Measurements from ENCODE around the gene VASP. TPM values are rescaled to one million over a fixed set of nuclear protein-coding genes. Genes with fewer than 3 reads are reported as not detected.

Gene VASP
- total RNA-seq, 1 donor: 71.3 TPM

DNA sequence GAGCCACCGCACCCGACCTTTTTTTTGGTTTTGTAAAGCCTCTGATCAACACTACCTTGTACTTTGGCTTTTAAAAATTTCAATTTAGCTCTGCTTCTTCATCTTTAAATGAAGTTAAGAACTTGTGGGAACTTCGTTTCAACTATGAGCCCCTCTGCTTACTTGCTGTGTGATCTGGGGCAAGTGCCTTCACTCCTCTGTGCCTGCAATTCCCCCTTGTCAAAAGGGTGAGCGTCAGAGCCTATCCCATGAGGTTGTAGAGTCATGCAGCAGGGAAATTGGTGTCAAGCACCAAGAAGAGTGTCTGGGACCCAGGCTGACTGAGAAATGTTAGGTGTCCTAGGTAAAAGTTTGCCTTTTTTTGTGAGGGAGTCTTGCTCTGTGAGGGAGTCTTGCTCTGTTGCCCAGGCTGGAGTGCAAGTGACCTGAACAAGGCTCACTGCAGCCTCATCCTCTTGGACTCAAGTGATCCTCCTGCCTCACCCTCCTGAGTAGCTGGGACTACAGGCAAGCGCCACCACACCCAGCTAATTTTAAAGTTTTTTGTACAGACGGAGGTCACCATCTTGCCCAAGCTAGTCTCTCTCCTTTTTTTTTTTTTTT is 5.7 kb downstream of the VASP start:
- H3K4me3 ChIP-seq (ENCODE audit: insufficient read depth, low read length): no peak overlapping the region
- TF ChIP-seq, protein P1, sequence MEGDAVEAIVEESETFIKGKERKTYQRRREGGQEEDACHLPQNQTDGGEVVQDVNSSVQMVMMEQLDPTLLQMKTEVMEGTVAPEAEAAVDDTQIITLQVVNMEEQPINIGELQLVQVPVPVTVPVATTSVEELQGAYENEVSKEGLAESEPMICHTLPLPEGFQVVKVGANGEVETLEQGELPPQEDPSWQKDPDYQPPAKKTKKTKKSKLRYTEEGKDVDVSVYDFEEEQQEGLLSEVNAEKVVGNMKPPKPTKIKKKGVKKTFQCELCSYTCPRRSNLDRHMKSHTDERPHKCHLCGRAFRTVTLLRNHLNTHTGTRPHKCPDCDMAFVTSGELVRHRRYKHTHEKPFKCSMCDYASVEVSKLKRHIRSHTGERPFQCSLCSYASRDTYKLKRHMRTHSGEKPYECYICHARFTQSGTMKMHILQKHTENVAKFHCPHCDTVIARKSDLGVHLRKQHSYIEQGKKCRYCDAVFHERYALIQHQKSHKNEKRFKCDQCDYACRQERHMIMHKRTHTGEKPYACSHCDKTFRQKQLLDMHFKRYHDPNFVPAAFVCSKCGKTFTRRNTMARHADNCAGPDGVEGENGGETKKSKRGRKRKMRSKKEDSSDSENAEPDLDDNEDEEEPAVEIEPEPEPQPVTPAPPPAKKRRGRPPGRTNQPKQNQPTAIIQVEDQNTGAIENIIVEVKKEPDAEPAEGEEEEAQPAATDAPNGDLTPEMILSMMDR (IDR thresholded peaks at IDR 0.05; ENCODE audit: extremely low read depth, low read depth, low read length): no peak
- H3K27ac ChIP-seq (ENCODE audit: low read depth, low read length): no peak overlapping the region
- H2AFZ ChIP-seq (ENCODE audit: low read length): no peak overlapping the region
- H3K4me1 ChIP-seq (ENCODE audit: insufficient read depth, low read length): peaks cover 6% of the 10 kb centered on the region
- DNase-seq (ENCODE audit: insufficient read length, low spot score, missing footprints): no peak
- H3K36me3 ChIP-seq (ENCODE audit: insufficient read depth, low read length): peaks cover 7% of the 10 kb centered on the region
- H4K20me1 ChIP-seq (ENCODE audit: insufficient read depth, low read length): peaks cover 69% of the 10 kb centered on the region
- H3K79me2 ChIP-seq (ENCODE audit: insufficient read depth, low read length): peaks cover 93% of the 10 kb centered on the region
- no peak overlapping the region for H3K4me2 ChIP-seq (ENCODE audit: insufficient read depth, low read length)
- H3K27me3 ChIP-seq (ENCODE audit: insufficient read depth, low read length): no peaks in the 10 kb centered on the region
- H3K9me3 ChIP-seq (ENCODE audit: low read depth, low read length): no peaks in the 10 kb centered on the region

DNA sequence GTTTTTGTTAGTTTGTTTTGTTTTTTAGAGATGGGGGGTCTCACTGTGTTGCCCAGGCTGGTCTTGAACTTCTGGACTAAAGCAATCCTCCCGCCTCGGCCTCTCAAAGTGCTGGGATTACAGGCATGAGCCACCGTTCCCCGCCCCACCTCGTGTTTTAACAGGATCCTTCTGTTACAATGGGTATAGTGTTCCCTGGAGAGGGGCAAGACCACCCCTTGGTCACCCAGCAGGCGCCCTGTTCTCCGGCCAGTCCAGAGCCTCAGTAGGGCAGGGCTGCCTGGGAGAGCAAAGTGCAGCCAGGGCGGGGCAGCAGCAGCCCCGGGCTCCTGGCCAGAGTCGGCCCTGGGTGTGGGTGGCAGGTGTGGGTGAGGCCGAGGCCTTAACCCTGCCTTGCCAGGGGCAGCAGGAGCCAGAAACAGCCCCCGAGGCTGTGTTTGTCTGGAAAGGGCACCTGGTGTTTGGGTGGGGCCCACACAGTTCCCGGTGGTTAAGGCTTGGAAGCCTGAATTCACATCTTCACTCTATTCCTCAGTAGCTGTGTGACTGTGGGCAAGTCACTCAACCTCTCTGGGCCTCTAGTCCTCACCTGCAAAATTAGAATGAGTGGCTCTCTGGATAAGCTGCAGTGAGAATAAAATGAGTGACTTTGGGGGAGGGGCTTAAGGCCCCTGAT is 7.2 kb downstream of the VASP start:
- Histone ChIP-seq H3K79me2 (ENCODE audit: insufficient read depth, low read length) (peaks cover 85% of the 10 kb centered on the region), H3K4me1 (ENCODE audit: insufficient read depth, low read length) (peaks cover 4% of the 10 kb centered on the region), H3K36me3 (ENCODE audit: insufficient read depth, low read length) (peaks cover 17% of the 10 kb centered on the region), H4K20me1 (ENCODE audit: insufficient read depth, low read length) (peaks cover 70% of the 10 kb centered on the region), H3K27ac (ENCODE audit: low read depth, low read length) (no peak overlapping the region), H3K27me3 (ENCODE audit: insufficient read depth, low read length) (no peaks in the 10 kb centered on the region), H2AFZ (ENCODE audit: low read length) (no peak overlapping the region), H3K4me3 (ENCODE audit: insufficient read depth, low read length) (no peak overlapping the region), H3K9me3 (ENCODE audit: low read depth, low read length) (no peaks in the 10 kb centered on the region), H3K4me2 (ENCODE audit: insufficient read depth, low read length) (no peak overlapping the region)
- DNase-seq (ENCODE audit: insufficient read length, low spot score, missing footprints): no peak
- TF ChIP-seq, protein P1 (IDR thresholded peaks at IDR 0.05; ENCODE audit: extremely low read depth, low read depth, low read length): no peak

DNA sequence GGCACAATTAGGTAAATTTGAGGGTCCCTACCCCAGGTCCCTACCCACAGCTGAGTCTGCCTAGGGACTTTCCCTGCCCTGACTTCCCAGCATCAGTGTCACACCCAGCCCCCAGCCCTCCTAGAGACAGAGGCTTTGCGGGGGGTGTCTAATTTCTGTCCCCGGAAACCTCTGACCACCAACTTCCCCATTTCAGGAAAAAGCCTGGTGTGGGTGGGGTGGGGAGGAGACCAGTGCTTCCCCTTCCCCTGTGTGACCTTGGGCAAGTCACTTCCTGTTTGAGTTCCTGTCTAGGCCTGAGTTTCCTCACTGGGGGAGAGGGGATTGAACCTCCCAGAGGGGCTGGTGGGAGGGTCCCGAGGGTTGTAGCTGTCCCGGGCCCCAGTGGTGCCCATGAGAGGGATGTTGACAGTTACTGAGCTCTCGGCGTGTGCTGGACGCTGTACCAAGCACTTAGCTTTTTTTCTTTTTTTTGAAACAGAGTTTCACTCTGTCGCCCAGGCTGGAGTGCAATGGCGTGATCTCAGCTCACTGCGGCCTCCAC is 7.9 kb downstream of the VASP start:
- Histone ChIP-seq H4K20me1 (ENCODE audit: insufficient read depth, low read length) (peaks cover 64% of the 10 kb centered on the region), H3K4me1 (ENCODE audit: insufficient read depth, low read length) (no peaks in the 10 kb centered on the region), H3K4me2 (ENCODE audit: insufficient read depth, low read length) (no peak overlapping the region), H3K9me3 (ENCODE audit: low read depth, low read length) (no peaks in the 10 kb centered on the region), H3K4me3 (ENCODE audit: insufficient read depth, low read length) (no peak overlapping the region), H3K79me2 (ENCODE audit: insufficient read depth, low read length) (peaks cover 82% of the 10 kb centered on the region), H3K27me3 (ENCODE audit: insufficient read depth, low read length) (no peaks in the 10 kb centered on the region), H3K36me3 (ENCODE audit: insufficient read depth, low read length) (peaks cover 21% of the 10 kb centered on the region), H3K27ac (ENCODE audit: low read depth, low read length) (no peak overlapping the region), H2AFZ (ENCODE audit: low read length) (no peak overlapping the region)
- no peak for DNase-seq (ENCODE audit: insufficient read length, low spot score, missing footprints)
- TF ChIP-seq, protein P1 (IDR thresholded peaks at IDR 0.05; ENCODE audit: extremely low read depth, low read depth, low read length): no peak

DNA sequence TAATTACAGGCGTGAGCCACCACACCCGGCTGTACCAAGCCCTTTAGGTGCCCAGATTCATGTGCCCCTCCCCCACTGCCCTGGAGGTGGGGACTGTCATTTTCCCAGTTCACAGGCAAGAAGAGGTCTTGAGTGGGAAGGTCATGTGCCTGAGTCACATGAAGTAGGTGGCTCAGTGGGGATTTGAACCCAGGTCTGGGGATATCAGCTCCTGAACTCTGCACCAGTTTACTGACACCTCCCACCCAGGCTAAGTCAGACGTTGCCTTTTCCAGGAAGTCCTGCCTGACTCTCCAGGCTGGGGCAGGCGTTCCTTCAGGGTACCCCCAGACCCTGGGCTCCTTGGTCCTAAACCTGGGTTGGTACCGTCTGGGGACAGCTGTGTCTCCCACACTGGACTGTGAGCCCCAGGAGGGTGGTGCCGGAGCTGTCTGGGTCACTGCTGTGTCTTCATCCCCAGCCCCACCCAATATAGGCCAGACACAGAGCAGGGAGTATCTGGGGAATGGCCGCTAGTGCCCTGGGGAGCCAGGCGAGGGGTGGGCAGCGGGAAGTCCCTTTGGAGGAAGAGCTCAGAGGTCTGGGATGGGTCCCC is 8.6 kb downstream of the VASP start:
- H4K20me1 ChIP-seq (ENCODE audit: insufficient read depth, low read length): peaks cover 62% of the 10 kb centered on the region
- H3K27me3 ChIP-seq (ENCODE audit: insufficient read depth, low read length): no peaks in the 10 kb centered on the region
- H3K4me1 ChIP-seq (ENCODE audit: insufficient read depth, low read length): no peaks in the 10 kb centered on the region
- H3K27ac ChIP-seq (ENCODE audit: low read depth, low read length): no peak overlapping the region
- TF ChIP-seq, protein P1 (IDR thresholded peaks at IDR 0.05; ENCODE audit: extremely low read depth, low read depth, low read length): no peak
- peaks cover 80% of the 10 kb centered on the region for H3K79me2 ChIP-seq (ENCODE audit: insufficient read depth, low read length)
- no peak for DNase-seq (ENCODE audit: insufficient read length, low spot score, missing footprints)
- no peak overlapping the region for H2AFZ ChIP-seq (ENCODE audit: low read length)
- H3K4me2 ChIP-seq (ENCODE audit: insufficient read depth, low read length): no peak overlapping the region
- no peaks in the 10 kb centered on the region for H3K9me3 ChIP-seq (ENCODE audit: low read depth, low read length)
- no peak overlapping the region for H3K4me3 ChIP-seq (ENCODE audit: insufficient read depth, low read length)
- H3K36me3 ChIP-seq (ENCODE audit: insufficient read depth, low read length): peaks cover 25% of the 10 kb centered on the region
